ENCODE measurements around the gene MMP25.
A peak's percentile ranks its signal among the peaks of the same experiment; 100 is the strongest.
"Not testable (repeated sequence)": the region's sequence is repeated elsewhere in the genome, so short reads cannot be mapped to it uniquely, and the experiment has no call there.

Gene MMP25

GRCh38 chr16:3074860-3075522 is 28.6 kb downstream of the MMP25 start:
- peak; percentile 77 for DNase-seq

DNA sequence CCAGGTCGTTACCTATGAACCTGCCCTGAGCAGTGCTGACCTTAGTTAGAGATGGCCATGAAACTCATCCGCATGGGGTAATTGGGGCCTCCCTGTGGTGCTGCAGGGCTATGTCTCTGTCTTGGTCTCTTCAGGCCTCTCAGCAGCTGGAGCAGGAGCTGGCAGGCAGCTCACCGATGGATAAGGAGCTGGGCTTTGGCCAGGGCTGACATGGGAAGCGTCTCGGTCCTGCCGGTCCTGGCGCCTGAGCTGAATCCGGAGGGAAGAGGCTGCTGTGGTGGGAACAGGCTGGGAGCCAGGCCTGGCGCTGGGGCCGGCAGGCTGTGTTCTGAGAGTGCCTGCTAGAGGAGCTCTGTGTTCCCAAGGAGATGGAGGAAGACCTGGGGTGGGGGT is 29.2 kb downstream of the MMP25 start:
- DNase-seq, result no peak

- not testable (repeated sequence) for DNase-seq
Observed at GRCh38 chr16:3075946-3076345, 29.6 kb downstream of the MMP25 start.

- DNase-seq, result no peak
Observed at GRCh38 chr16:3076577-3076976, 30.2 kb downstream of the MMP25 start.

DNA sequence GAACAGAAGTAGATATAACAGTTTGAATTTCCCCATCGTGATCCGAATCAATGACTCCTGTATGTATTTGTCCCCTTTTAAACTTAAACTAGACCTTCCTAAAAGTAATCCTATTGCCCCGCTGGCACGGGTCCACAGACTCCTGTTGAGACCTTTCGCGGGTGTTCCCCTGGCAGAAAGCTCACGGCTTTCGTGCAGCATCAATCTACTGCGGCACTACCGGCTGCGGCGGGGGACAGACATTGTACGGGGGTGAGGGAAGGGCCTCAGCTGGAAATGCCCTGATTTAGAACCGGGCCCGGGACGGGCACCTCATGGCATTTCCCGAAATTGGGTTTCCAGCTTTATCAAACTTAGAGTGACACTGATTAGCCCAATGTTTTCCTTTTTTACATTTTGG is 33.7 kb downstream of the MMP25 start:
- DNase-seq, result no peak

GRCh38 chr16:3081957-3082356 is 35.6 kb downstream of the MMP25 start:
- not testable (repeated sequence) for DNase-seq

GRCh38 chr16:3083408-3083807 is 37.0 kb downstream of the MMP25 start:
- not testable (repeated sequence) for DNase-seq

DNA sequence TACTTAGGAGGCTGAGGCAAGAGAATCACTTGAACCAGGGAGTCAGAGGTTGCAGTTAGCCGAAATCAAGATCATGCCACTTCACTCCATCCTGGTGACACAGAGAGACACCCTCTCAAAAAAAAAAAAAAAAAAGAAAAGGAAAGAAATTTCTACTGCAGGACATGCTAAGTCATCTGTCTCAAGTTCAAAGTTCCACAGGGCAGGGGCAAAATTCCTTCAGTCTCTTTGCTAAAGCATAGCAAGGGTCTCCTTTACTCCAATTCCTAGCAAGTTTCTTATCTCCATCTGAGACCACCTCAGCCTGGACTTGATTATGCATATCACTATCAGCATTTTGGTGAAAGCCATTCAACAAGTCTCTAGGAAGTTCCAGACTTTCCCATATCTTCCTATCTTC is 38.1 kb downstream of the MMP25 start:
- DNase-seq, result no peak

DNA sequence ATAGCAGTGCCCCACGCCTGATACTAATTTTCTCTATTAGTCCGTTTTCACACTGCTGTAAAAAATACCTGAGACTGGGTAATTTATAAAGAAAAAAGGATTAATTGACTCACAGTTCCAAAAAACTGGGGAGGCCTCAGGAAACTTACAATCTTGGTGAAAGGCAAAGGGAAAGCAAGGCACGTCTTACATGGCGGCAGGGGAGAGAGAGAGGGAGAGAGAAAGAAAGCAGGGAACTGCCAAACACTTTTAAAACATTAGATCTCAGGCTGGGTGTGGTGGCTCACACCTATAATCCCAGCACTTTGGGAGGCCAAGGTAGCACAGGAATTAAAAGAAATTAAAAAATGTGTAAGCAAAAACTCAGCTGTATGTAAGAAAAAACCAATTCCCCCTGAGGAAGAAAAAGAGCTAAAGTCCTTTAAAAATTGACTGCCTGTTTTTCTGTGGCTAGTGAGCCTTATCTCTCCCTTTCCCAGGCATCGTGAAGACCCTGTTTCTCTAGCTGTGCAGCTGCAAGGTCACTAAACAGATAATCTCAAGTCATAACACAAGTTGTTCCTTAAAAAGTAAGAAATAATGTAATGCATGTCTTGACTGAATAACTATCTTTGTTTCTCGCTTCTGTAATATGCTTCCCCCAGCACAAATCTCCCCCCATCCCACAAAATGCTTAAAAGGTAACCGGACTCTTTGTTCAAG is 38.8 kb downstream of the MMP25 start:
- no peak for DNase-seq

DNA sequence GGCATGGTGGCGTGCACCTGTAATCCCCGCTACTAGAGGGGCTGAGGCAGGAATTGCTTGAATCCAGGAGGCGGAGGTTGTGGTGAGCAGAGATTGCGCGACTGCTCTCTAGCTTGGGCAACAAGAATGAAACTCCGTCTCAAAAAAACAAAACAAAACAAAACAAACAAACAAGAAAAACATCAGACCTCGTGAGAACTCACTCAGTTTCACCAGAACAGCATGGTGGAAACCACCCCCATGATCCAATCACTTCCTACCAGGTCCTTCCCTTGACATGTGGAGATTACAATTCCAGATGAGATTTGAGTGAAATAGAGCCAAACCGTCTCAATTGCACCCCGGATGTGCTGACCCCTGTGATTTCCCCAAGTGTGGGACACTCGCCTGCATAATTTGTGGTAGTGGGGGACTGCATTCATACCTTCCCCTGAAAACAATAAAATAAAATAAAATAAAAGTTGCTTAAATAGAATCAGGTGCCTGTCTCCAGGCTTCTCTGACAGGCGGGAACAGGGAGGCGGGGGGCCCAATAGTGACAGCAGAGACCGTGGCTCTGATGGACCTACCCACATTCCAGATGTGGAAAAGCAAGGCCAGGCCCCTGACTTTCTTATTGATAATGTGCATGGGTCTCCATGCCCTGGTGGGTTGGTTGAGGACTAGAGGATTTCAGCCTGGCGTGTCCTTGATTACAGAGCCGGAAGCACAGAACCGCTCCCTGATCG is 39.7 kb downstream of the MMP25 start:
- DNase-seq, result no peak

DNA sequence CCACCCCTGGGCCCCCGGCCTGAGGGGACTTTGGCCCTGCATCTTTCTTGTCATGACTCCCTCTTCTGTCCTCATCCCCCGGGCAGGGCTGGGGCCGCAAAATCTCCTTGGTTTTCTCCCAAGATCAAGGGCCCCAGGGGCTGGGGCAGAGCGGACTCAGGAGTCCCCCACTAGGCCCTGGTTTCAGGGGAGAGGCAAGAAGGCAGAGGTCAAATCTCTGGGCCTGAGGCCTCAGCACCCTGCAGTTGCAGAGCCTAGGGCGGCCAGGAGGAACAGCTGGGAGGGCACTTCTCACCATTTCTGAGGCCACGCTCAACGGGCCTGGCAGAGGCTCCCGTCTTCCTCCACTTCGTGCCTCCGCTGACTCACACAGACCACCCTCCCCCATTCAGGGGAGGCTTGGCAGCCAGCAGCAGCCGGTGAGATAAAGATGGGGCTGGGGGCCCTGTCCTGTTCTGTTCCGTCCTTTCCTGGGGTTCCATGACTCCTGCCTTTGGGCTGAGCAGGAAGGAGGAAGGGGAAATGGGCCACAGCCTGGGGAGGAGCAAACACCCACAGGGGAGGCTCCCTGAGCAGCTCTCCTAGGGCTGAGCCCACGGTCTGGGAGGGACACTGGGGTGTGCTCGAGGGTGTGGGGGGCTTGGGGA is 40.4 kb downstream of the MMP25 start:
- no peak for DNase-seq

GRCh38 chr16:3087243-3088235 is 41.2 kb downstream of the MMP25 start:
- DNase-seq, result no peak

GRCh38 chr16:3088450-3088849 is 42.1 kb downstream of the MMP25 start:
- DNase-seq, result no peak

GRCh38 chr16:3088925-3089716 is 42.8 kb downstream of the MMP25 start:
- DNase-seq, result no peak

GRCh38 chr16:3089717-3090592 is 43.6 kb downstream of the MMP25 start:
- no peak for DNase-seq

- no peak for DNase-seq
Observed at GRCh38 chr16:3091551-3091950, 45.2 kb downstream of the MMP25 start.

GRCh38 chr16:3092501-3092941 is 46.2 kb downstream of the MMP25 start:
- DNase-seq, result no peak

DNA sequence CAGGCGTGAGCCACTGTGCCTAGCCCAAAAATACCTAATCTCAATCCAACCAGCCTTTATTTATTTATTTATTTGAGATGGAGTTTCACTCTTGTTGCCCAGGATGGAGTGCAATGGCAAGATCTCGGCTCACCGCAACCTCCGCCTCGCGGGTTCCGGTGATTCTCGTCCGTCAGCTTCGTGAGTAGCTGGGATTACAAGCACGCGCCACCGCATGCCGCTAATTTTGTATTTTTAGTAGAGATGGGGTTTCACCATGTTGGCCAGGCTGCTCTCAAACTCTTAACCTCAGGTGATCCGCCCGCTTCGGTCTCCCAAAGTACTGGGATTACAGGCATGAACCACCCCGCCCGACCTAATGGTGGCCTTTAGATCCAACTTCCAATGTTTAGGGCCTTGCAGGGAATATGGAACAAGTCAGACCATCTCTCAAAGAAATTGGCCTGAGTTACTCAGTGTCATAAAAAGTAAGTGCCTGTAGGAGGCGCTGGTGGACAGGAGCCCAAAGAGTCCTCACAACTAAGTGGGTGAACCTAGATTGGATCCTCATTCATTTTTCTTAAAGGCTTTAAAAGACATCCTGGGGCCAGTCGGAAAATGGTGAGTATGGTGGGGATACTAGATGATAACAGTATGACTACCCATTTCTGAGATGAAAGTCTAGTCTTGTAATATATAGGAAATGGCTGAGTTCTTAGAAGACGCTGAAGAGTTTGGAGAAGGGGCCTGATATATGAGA is 48.1 kb downstream of the MMP25 start:
- DNase-seq, result peak; percentile 68

GRCh38 chr16:3095869-3096268 is 49.5 kb downstream of the MMP25 start:
- DNase-seq, result peak; percentile 65

DNA sequence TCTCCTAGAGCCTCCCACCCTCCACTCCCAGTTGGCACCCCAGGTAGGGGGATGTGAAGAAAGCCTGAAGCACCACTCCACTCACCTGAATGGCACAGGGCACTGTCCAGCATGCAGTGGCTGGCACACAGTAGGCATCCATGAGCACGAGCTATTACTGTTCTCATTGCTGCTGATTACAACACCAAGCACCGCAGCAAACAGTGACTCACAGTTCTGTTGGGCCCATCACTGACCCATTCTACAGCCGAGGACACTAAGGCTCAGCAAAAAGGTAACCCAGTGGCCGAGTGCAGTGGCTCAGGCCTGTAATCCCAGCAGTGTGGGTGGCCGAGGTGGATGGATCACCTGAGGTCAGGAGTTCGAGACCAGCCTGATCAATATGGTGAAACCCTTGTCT is 50.0 kb downstream of the MMP25 start:
- DNase-seq, result no peak

All from stimulated activated CD4-positive, alpha-beta T cell treated with anti-CD3 and anti-CD28 coated beads, Interleukin-4, amount 100 ng/mL, for 24 hours (primary cell).